GM23338 (cell line): ENCODE data around the gene SEZ6L. TPM values are rescaled to one million over a fixed set of nuclear protein-coding genes. Genes with fewer than 3 reads are reported as not detected.

Source experiments
- ATAC-seq: fragments of 200-7000 bp; cut with Tn5 transposase; 3 replicates; pipeline ENCODE4 v1.9.1; 2020
- DNase-seq: peaks from one replicate; pipeline ENCODE4 v3.0.0-alpha.2; 2015; ENCODE audit warnings: low spot score
- H2AFZ ChIP-seq: fragments of 200-600 bp; sonication (generic); 2 replicates; pipeline ENCODE4 v1.8.0; 2016; ENCODE audit warnings: antibody characterized with exemption, mild to moderate bottlenecking, moderate library complexity
- H3F3A ChIP-seq: fragments of 200-600 bp; sonication (generic); replicated peaks from 2 replicates; pipeline ENCODE4 v1.8.0; 2017; ENCODE audit warnings: antibody characterized with exemption, mixed run types, low read depth
- H3K27ac ChIP-seq: fragments of 200-600 bp; sonication (generic); 2 replicates; pipeline ENCODE4 v1.6.1; 2016; ENCODE audit warnings: low read depth
- H3K27me3 ChIP-seq: fragments of 200-600 bp; sonication (generic); 2 replicates; pipeline ENCODE4 v1.8.0; 2016; ENCODE audit warnings: mild to moderate bottlenecking, mixed run types, moderate library complexity; ENCODE audit not compliant: insufficient read depth
- H3K36me3 ChIP-seq: fragments of 200-600 bp; sonication (generic); 2 replicates; pipeline ENCODE4 v1.8.0; 2016; ENCODE audit warnings: mild to moderate bottlenecking; ENCODE audit not compliant: insufficient read depth
- H3K4me1 ChIP-seq: fragments of 200-600 bp; sonication (generic); 2 replicates; pipeline ENCODE4 v1.8.0; 2016; ENCODE audit warnings: mild to moderate bottlenecking, moderate library complexity; ENCODE audit not compliant: insufficient read depth
- H3K4me2 ChIP-seq: fragments of 200-600 bp; sonication (generic); 2 replicates; pipeline ENCODE4 v1.7.1; 2017; ENCODE audit warnings: mixed run types
- H3K4me3 ChIP-seq: fragments of 200-600 bp; sonication (generic); 2 replicates; pipeline ENCODE4 v1.6.1; 2016; ENCODE audit warnings: mixed run types
- H3K79me2 ChIP-seq: fragments of 200-600 bp; sonication (generic); replicated peaks from 2 replicates; pipeline ENCODE4 v1.8.0; 2017; ENCODE audit warnings: mild to moderate bottlenecking; ENCODE audit not compliant: insufficient read depth
- H3K9me2 ChIP-seq: fragments of 200-600 bp; sonication (generic); 2 replicates; pipeline ENCODE4 v1.8.0; 2017; ENCODE audit not compliant: insufficient read depth
- H4K20me1 ChIP-seq: fragments of 200-600 bp; sonication (generic); replicated peaks from 2 replicates; pipeline ENCODE4 v1.8.0; 2017; ENCODE audit warnings: mild to moderate bottlenecking; ENCODE audit not compliant: insufficient read depth
- H3K27ac Mint-ChIP-seq: 2 replicates; pipeline ENCODE4 v1.8.0; 2020; ENCODE audit warnings: inconsistent platforms, mild to moderate bottlenecking, moderate library complexity, mixed read lengths
- H3K27me3 Mint-ChIP-seq: 3 replicates; pipeline ENCODE4 v1.8.0; 2022; ENCODE audit warnings: low read depth, mild to moderate bottlenecking, moderate library complexity, mixed read lengths, inconsistent platforms; ENCODE audit not compliant: insufficient read depth, poor library complexity
- H3K36me3 Mint-ChIP-seq: 3 replicates; pipeline ENCODE4 v1.8.0; 2021; ENCODE audit warnings: low read depth, mild to moderate bottlenecking, inconsistent platforms, moderate library complexity, mixed read lengths
- H3K4me1 Mint-ChIP-seq: 3 replicates; pipeline ENCODE4 v1.8.0; 2020; ENCODE audit warnings: mild to moderate bottlenecking, inconsistent platforms, mixed read lengths
- H3K4me3 Mint-ChIP-seq: 3 replicates; pipeline ENCODE4 v1.8.0; 2021; ENCODE audit warnings: moderate library complexity, mild to moderate bottlenecking, inconsistent platforms, mixed read lengths
- H3K9me3 Mint-ChIP-seq: 3 replicates; pipeline ENCODE4 v1.8.0; 2020; ENCODE audit warnings: moderate library complexity, mild to moderate bottlenecking, inconsistent platforms, mixed read lengths
- ETS1 ChIP-seq: IDR thresholded peaks from 2 replicates; pipeline ENCODE4 v1.6.1; 2016; ENCODE audit warnings: antibody characterized with exemption
- EZH2 ChIP-seq: fragments of 200-600 bp; sonication (generic); IDR thresholded peaks from one replicate; pipeline ENCODE4 v1.8.0; 2017; ENCODE audit warnings: antibody characterized with exemption, mild to moderate bottlenecking, low read depth; ENCODE audit not compliant: unreplicated experiment
- EZH2phosphoT487 ChIP-seq: fragments of 200-600 bp; sonication (generic); IDR thresholded peaks from one replicate; pipeline ENCODE4 v1.8.1; 2018; ENCODE audit warnings: antibody characterized with exemption; ENCODE audit not compliant: unreplicated experiment
- JUNB ChIP-seq: IDR thresholded peaks from one replicate; pipeline ENCODE4 v1.6.1; 2016; ENCODE audit warnings: antibody characterized with exemption; ENCODE audit not compliant: unreplicated experiment
- NANOG ChIP-seq: IDR thresholded peaks from 2 replicates; pipeline ENCODE4 v1.6.1; 2016; ENCODE audit warnings: antibody characterized with exemption, borderline replicate concordance
- POLR2AphosphoS5 ChIP-seq: IDR thresholded peaks from 2 replicates; pipeline ENCODE4 v1.6.1; 2016; ENCODE audit warnings: antibody characterized with exemption, low read depth
- REST ChIP-seq: IDR thresholded peaks from one replicate; pipeline ENCODE4 v1.6.1; 2018; ENCODE audit warnings: antibody characterized with exemption; ENCODE audit not compliant: unreplicated experiment
- ZNF114 ChIP-seq: fragments of 250-450 bp; sonication (Bioruptor Pico); IDR thresholded peaks from 2 replicates; pipeline ENCODE4 v1.5.0; 2020; ENCODE audit warnings: mild to moderate bottlenecking, moderate library complexity
- polyA plus RNA-seq: library from polyadenylated mRNA; unstranded; fragments of >200 nt; fragmentation: Nextera tagmentation; extraction: Ambion mirVana; gene quantifications from 2 replicates; pipeline ENCODE4 v1.2.1, GENCODE V29; 2016
- total RNA-seq: library from RNA; depleted of rRNA; stranded (reverse); fragments of >200 nt; shearing (Covaris generic); gene quantifications from 2 replicates; pipeline ENCODE4 v1.2.3, GENCODE V29; 2014
- TF ChIP-seq, protein P1 (sequence below), 2 experiments: fragments of 200-600 bp in 1 of 2; sonication (generic) in 1 of 2; conservative IDR thresholded peaks; 2 replicates each; pipeline versions ENCODE4 v1.5.1 to v1.6.1; 2016 to 2017; ENCODE audit warnings: antibody characterized with exemption in 2 of 2, low read depth in 2 of 2, mild to moderate bottlenecking in 2 of 2, moderate library complexity in 1 of 2
- TF ChIP-seq, protein P2 (sequence below): fragments of 250-450 bp; sonication (Bioruptor Pico); IDR thresholded peaks from 2 replicates; pipeline ENCODE4 v1.5.0; 2020; ENCODE audit warnings: mild to moderate bottlenecking, moderate library complexity

The SEZ6L gene
- total and polyA plus RNA-seq, 2 experiments from 2014 or later = 0.13 to 0.24 TPM

GRCh38 chr22:26215736-26216135 is 46.5 kb downstream of the SEZ6L start (continued):
- TF ChIP-seq, protein P1, sequence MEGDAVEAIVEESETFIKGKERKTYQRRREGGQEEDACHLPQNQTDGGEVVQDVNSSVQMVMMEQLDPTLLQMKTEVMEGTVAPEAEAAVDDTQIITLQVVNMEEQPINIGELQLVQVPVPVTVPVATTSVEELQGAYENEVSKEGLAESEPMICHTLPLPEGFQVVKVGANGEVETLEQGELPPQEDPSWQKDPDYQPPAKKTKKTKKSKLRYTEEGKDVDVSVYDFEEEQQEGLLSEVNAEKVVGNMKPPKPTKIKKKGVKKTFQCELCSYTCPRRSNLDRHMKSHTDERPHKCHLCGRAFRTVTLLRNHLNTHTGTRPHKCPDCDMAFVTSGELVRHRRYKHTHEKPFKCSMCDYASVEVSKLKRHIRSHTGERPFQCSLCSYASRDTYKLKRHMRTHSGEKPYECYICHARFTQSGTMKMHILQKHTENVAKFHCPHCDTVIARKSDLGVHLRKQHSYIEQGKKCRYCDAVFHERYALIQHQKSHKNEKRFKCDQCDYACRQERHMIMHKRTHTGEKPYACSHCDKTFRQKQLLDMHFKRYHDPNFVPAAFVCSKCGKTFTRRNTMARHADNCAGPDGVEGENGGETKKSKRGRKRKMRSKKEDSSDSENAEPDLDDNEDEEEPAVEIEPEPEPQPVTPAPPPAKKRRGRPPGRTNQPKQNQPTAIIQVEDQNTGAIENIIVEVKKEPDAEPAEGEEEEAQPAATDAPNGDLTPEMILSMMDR (conservative IDR thresholded peaks at IDR 0.05; ENCODE audit: low read depth in 2 of 2) = no peak
- TF ChIP-seq ZNF114 (CRISPR knock-in tag) = no peak
- no peak for TF ChIP-seq JUNB

DNA sequence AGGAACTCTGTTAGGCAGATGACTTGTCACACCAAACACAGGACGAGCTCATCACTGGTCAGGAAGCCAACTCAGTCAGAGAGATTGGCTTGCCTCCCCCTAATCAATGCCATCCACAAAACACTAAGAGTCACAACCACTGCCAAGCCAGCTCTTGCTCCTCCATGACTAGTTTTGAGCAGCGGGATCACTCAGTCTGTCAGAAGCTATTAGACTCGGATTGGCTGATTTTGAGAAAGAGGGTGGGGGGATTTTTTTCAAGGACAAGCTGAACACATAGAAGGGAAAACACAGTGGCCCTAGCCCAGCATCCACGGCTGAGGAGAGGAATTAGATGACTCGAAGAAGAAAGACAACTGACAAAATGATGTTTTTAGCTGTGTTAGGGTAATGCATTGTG is 55.9 kb downstream of the SEZ6L start:
- no peaks in the 10 kb centered on the region for H3K36me3 Mint-ChIP-seq
- H4K20me1 ChIP-seq = no peaks in the 10 kb centered on the region
- no peaks in the 10 kb centered on the region for H3K79me2 ChIP-seq
- no peaks in the 10 kb centered on the region for H3K4me1 Mint-ChIP-seq
- H3K4me2 ChIP-seq = no peak overlapping the region
- no peak overlapping the region for H3K27ac Mint-ChIP-seq
- no peak overlapping the region for H3K27ac ChIP-seq
- no peaks in the 10 kb centered on the region for H3F3A ChIP-seq
- no peaks in the 10 kb centered on the region for H3K27me3 ChIP-seq
- ATAC-seq (no peak), DNase-seq (no peak)
- H2AFZ ChIP-seq = no peak overlapping the region
- H3K4me1 ChIP-seq = no peaks in the 10 kb centered on the region
- peaks cover 1% of the 10 kb centered on the region for H3K27me3 Mint-ChIP-seq
- no peaks in the 10 kb centered on the region for H3K36me3 ChIP-seq
- peaks cover 3% of the 10 kb centered on the region; the same call in 2 of the 3 replicates for H3K9me3 Mint-ChIP-seq
- no peaks in the 10 kb centered on the region for H3K9me2 ChIP-seq
- no peak overlapping the region for H3K4me3 ChIP-seq
- no peak overlapping the region for H3K4me3 Mint-ChIP-seq
- no peak for TF ChIP-seq EZH2
- TF ChIP-seq, protein P2, sequence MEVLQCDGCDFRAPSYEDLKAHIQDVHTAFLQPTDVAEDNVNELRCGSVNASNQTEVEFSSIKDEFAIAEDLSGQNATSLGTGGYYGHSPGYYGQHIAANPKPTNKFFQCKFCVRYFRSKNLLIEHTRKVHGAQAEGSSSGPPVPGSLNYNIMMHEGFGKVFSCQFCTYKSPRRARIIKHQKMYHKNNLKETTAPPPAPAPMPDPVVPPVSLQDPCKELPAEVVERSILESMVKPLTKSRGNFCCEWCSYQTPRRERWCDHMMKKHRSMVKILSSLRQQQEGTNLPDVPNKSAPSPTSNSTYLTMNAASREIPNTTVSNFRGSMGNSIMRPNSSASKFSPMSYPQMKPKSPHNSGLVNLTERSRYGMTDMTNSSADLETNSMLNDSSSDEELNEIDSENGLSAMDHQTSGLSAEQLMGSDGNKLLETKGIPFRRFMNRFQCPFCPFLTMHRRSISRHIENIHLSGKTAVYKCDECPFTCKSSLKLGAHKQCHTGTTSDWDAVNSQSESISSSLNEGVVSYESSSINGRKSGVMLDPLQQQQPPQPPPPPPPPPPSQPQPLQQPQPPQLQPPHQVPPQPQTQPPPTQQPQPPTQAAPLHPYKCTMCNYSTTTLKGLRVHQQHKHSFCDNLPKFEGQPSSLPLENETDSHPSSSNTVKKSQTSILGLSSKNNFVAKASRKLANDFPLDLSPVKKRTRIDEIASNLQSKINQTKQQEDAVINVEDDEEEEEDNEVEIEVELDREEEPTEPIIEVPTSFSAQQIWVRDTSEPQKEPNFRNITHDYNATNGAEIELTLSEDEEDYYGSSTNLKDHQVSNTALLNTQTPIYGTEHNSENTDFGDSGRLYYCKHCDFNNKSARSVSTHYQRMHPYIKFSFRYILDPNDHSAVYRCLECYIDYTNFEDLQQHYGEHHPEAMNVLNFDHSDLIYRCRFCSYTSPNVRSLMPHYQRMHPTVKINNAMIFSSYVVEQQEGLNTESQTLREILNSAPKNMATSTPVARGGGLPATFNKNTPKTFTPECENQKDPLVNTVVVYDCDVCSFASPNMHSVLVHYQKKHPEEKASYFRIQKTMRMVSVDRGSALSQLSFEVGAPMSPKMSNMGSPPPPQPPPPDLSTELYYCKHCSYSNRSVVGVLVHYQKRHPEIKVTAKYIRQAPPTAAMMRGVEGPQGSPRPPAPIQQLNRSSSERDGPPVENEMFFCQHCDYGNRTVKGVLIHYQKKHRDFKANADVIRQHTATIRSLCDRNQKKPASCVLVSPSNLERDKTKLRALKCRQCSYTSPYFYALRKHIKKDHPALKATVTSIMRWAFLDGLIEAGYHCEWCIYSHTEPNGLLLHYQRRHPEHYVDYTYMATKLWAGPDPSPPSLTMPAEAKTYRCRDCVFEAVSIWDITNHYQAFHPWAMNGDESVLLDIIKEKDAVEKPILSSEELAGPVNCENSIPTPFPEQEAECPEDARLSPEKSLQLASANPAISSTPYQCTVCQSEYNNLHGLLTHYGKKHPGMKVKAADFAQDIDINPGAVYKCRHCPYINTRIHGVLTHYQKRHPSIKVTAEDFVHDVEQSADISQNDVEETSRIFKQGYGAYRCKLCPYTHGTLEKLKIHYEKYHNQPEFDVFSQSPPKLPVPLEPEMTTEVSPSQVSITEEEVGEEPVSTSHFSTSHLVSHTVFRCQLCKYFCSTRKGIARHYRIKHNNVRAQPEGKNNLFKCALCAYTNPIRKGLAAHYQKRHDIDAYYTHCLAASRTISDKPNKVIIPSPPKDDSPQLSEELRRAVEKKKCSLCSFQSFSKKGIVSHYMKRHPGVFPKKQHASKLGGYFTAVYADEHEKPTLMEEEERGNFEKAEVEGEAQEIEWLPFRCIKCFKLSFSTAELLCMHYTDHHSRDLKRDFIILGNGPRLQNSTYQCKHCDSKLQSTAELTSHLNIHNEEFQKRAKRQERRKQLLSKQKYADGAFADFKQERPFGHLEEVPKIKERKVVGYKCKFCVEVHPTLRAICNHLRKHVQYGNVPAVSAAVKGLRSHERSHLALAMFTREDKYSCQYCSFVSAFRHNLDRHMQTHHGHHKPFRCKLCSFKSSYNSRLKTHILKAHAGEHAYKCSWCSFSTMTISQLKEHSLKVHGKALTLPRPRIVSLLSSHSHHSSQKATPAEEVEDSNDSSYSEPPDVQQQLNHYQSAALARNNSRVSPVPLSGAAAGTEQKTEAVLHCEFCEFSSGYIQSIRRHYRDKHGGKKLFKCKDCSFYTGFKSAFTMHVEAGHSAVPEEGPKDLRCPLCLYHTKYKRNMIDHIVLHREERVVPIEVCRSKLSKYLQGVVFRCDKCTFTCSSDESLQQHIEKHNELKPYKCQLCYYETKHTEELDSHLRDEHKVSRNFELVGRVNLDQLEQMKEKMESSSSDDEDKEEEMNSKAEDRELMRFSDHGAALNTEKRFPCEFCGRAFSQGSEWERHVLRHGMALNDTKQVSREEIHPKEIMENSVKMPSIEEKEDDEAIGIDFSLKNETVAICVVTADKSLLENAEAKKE (CRISPR knock-in tag) = no peak
- TF ChIP-seq, protein P1 (conservative IDR thresholded peaks at IDR 0.05; ENCODE audit: low read depth in 2 of 2) = no peak
- TF ChIP-seq ETS1 = no peak
- no peak for TF ChIP-seq POLR2AphosphoS5
- TF ChIP-seq EZH2phosphoT487 = no peak
- TF ChIP-seq REST = no peak
- no peak for TF ChIP-seq NANOG
- no peak for TF ChIP-seq JUNB
